Glutamatergic neuron (in vitro differentiated cells): ENCODE results near the gene KIF14. TPM values are rescaled to one million over a fixed set of nuclear protein-coding genes. Genes with fewer than 3 reads are reported as not detected.

Experiments
- DNase-seq: peaks from one replicate; pipeline ENCODE4 v3.0.0; 2022
- H3K27ac Mint-ChIP-seq: one replicate; pipeline ENCODE4 v1.8.0; 2020; ENCODE audit warnings: mild to moderate bottlenecking, mixed read lengths, inconsistent platforms; ENCODE audit not compliant: unreplicated experiment
- H3K27me3 Mint-ChIP-seq: one replicate; pipeline ENCODE4 v1.8.0; 2020; ENCODE audit warnings: mild to moderate bottlenecking, moderate library complexity, mixed read lengths, inconsistent platforms; ENCODE audit not compliant: unreplicated experiment
- H3K36me3 Mint-ChIP-seq: one replicate; pipeline ENCODE4 v1.8.0; 2020; ENCODE audit warnings: mild to moderate bottlenecking, mixed read lengths, inconsistent platforms; ENCODE audit not compliant: unreplicated experiment
- H3K4me1 Mint-ChIP-seq: one replicate; pipeline ENCODE4 v1.8.0; 2020; ENCODE audit warnings: mild to moderate bottlenecking, low read depth, mixed read lengths, inconsistent platforms; ENCODE audit not compliant: unreplicated experiment
- H3K4me3 Mint-ChIP-seq: one replicate; pipeline ENCODE4 v1.8.0; 2020; ENCODE audit warnings: mild to moderate bottlenecking, mixed read lengths, inconsistent platforms; ENCODE audit not compliant: unreplicated experiment
- H3K9me3 Mint-ChIP-seq: one replicate; pipeline ENCODE4 v1.8.0; 2020; ENCODE audit warnings: mild to moderate bottlenecking, moderate library complexity, mixed read lengths, inconsistent platforms; ENCODE audit not compliant: unreplicated experiment
- CTCF ChIP-seq: fragments of 200-600 bp; sonication (generic); IDR thresholded peaks from one replicate; pipeline ENCODE4 v1.5.0; 2021; ENCODE audit not compliant: partially characterized antibody, unreplicated experiment
- total RNA-seq: library from RNA; stranded (reverse); fragmentation: NEBNext Ultra II Directional; extraction: Animal tissue kit (Norgen Biotek cat#: 25700); gene quantifications from one replicate; pipeline ENCODE4 v1.2.1, GENCODE V29; 2021; ENCODE audit not compliant: unreplicated experiment

The KIF14 gene
- total RNA-seq, 1 donor from 2014 or later: 2.9 TPM

GRCh38 chr1:200524092-200524491 is 96.5 kb downstream of the KIF14 start:
- Mint-ChIP-seq H3K36me3 (no peaks in the 10 kb centered on the region), H3K9me3 (no peaks in the 10 kb centered on the region), H3K27me3 (no peaks in the 10 kb centered on the region), H3K4me1 (peaks cover 2% of the 10 kb centered on the region), H3K4me3 (no peak overlapping the region), H3K27ac (no peak overlapping the region)
- TF ChIP-seq CTCF: no peak
- DNase-seq: no peak

- no peaks in the 10 kb centered on the region for H3K36me3 Mint-ChIP-seq
- TF ChIP-seq CTCF: no peak
- no peaks in the 10 kb centered on the region for H3K27me3 Mint-ChIP-seq
- H3K27ac Mint-ChIP-seq: no peak overlapping the region
- H3K9me3 Mint-ChIP-seq: no peaks in the 10 kb centered on the region
- H3K4me3 Mint-ChIP-seq: no peak overlapping the region
- peaks cover 2% of the 10 kb centered on the region for H3K4me1 Mint-ChIP-seq
- DNase-seq: no peak
These were observed 99.8 kb downstream of the KIF14 start for GRCh38 chr1:200520735-200521134.

DNA sequence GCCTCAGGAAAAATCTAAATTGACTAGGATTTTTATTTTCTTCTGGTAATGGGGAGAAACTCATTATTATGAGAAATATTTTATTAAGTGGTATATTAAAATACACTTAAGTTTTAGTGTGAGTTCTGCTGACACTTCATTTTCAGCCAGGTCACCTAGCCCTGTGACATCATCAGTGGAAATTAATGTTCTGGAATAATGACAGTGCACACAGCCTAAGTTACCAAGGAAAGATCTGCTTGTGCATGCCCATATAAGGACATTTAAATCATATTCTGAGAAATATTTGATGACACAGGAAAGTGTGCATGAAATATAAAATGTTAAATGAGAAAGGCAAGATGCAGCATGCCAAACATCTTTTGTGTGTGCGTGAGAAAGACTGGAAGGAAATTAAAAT is 102.0 kb downstream of the KIF14 start:
- H3K27me3 Mint-ChIP-seq: no peaks in the 10 kb centered on the region
- no peak overlapping the region for H3K27ac Mint-ChIP-seq
- no peak overlapping the region for H3K4me3 Mint-ChIP-seq
- DNase-seq: no peak
- H3K4me1 Mint-ChIP-seq: peaks cover 2% of the 10 kb centered on the region
- H3K36me3 Mint-ChIP-seq: no peaks in the 10 kb centered on the region
- no peaks in the 10 kb centered on the region for H3K9me3 Mint-ChIP-seq
- TF ChIP-seq CTCF: no peak

DNA sequence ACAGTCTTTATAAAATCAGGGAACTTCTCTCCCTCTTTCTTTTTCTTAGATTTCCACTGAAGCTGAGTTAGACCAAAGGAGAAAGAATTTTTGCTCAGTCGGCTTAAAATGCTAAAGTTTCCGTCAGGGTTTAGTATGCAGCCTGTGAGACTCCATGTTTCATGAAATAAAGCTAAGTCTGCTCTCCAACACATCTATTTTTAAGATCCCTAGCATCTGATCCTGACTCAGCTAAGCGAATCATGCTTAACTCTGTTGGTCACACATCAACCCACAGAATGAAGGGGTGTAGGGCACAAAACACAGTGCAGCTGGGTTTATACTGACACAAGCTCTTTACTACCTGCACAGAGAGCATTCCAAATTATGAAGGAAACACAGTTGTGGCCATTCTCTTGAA is 108.4 kb downstream of the KIF14 start:
- H3K4me3 Mint-ChIP-seq: no peak overlapping the region
- H3K27me3 Mint-ChIP-seq: peaks cover 1% of the 10 kb centered on the region
- no peaks in the 10 kb centered on the region for H3K9me3 Mint-ChIP-seq
- H3K4me1 Mint-ChIP-seq: peaks cover 2% of the 10 kb centered on the region
- H3K36me3 Mint-ChIP-seq: no peaks in the 10 kb centered on the region
- H3K27ac Mint-ChIP-seq: no peak overlapping the region
- no peak for DNase-seq
- no peak for TF ChIP-seq CTCF

- peaks cover 1% of the 10 kb centered on the region for H3K27me3 Mint-ChIP-seq
- H3K9me3 Mint-ChIP-seq: no peaks in the 10 kb centered on the region
- H3K4me1 Mint-ChIP-seq: peaks cover 2% of the 10 kb centered on the region
- no peak overlapping the region for H3K27ac Mint-ChIP-seq
- H3K36me3 Mint-ChIP-seq: no peaks in the 10 kb centered on the region
- peak; percentile 79 for DNase-seq
- no peak overlapping the region for H3K4me3 Mint-ChIP-seq
- TF ChIP-seq CTCF: peak; percentile 90
These were observed 110.3 kb downstream of the KIF14 start for GRCh38 chr1:200510228-200510623.
